OCI-LY3 (cell line): Measurements from ENCODE around the gene PLCH2.

Experiments
- CTCF ChIP-seq: fragments of 200-600, 300-600 bp; sonication (generic); IDR thresholded peaks from 2 replicates; pipeline ENCODE4 v1.5.1; 2014; ENCODE audit warnings: antibody characterized with exemption, low read length, low read depth
- EZH2phosphoT487 ChIP-seq: fragments of 200-600 bp; shearing (Covaris generic); IDR thresholded peaks from 2 replicates; pipeline ENCODE4 v1.6.1; 2018; ENCODE audit warnings: antibody characterized with exemption, mixed run types, low read depth

GRCh38 chr1:2506901-2507565 lies 30.9 kb downstream of the PLCH2 start:
- no peak for TF ChIP-seq CTCF
- no peak for TF ChIP-seq EZH2phosphoT487
